ENCODE results near the gene SMCR8.

Gene SMCR8

DNA sequence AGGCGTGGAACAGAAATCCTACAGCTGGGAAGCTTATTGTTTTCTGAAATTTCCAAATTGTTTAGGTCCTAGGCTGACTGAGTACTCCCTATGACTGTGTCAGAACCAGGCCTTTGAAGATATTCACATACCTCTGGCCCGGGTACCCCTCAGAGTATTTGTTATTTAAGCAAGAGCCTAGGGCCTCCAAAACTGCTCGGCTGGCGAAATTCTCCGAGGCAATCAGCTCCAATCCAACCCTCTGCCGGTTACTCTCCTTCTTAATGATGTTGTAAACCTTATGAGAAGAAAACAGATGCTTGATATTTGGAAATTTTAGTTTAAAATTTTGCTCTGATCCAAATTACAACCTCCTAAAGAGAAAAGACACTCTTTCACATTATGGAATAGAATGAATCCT, 38.4 kb downstream of the SMCR8 start:
- H3K27ac ChIP-seq (ENCODE audit: low read length): no peak overlapping the region
- no peak overlapping the region for H2AFZ ChIP-seq (ENCODE audit: low read length)
- 0 out of 2 replicates have a peak, but pooled peaks cover 6% of the 10 kb centered on the region for H3K36me3 ChIP-seq (replicated peaks; ENCODE audit: insufficient read depth, low read length)
- no peak overlapping the region for H3K4me3 ChIP-seq (ENCODE audit: low read length)
- no peaks in the 10 kb centered on the region for H3K9me3 ChIP-seq (replicated peaks; ENCODE audit: insufficient read depth, low read length)
- H3K27me3 ChIP-seq (replicated peaks; ENCODE audit: insufficient read depth, low read length): no peaks in the 10 kb centered on the region
- DNase-seq: no peak
- H3K9ac ChIP-seq (ENCODE audit: low read length): no peak overlapping the region
- peaks cover 15% of the 10 kb centered on the region for H3K79me2 ChIP-seq (ENCODE audit: low read length)
- TF ChIP-seq CTCF (IDR thresholded peaks at IDR 0.05; ENCODE audit: low read length) (no peak), EZH2phosphoT487 (IDR thresholded peaks at IDR 0.05; ENCODE audit: low read length) (no peak), EZH2 (optimal IDR thresholded peaks at IDR 0.05; ENCODE audit: low read depth, low read length) (no peak)
- no peaks in the 10 kb centered on the region for H4K20me1 ChIP-seq (ENCODE audit: insufficient read depth, low read length)
- no peaks in the 10 kb centered on the region for H3K9me2 ChIP-seq (replicated peaks; ENCODE audit: insufficient read depth, low read length)
- no peaks in the 10 kb centered on the region for H3K4me1 ChIP-seq (ENCODE audit: low read length)
- H3K4me2 ChIP-seq (ENCODE audit: low read depth, low read length): no peak overlapping the region
- H3F3A ChIP-seq (ENCODE audit: insufficient read depth, low read length): no peaks in the 10 kb centered on the region

- Histone ChIP-seq H3K27me3 (replicated peaks; ENCODE audit: insufficient read depth, low read length) (no peaks in the 10 kb centered on the region), H3K9me3 (replicated peaks; ENCODE audit: insufficient read depth, low read length) (no peaks in the 10 kb centered on the region), H3K9ac (ENCODE audit: low read length) (no peak overlapping the region), H3F3A (ENCODE audit: insufficient read depth, low read length) (no peaks in the 10 kb centered on the region), H3K4me1 (ENCODE audit: low read length) (no peaks in the 10 kb centered on the region), H4K20me1 (ENCODE audit: insufficient read depth, low read length) (no peaks in the 10 kb centered on the region), H3K9me2 (replicated peaks; ENCODE audit: insufficient read depth, low read length) (no peaks in the 10 kb centered on the region), H3K79me2 (ENCODE audit: low read length) (peaks cover 36% of the 10 kb centered on the region), H2AFZ (ENCODE audit: low read length) (no peak overlapping the region), H3K4me2 (ENCODE audit: low read depth, low read length) (no peak overlapping the region), H3K4me3 (ENCODE audit: low read length) (no peak overlapping the region), H3K36me3 (replicated peaks; ENCODE audit: insufficient read depth, low read length) (0 out of 2 replicates have a peak, but pooled peaks cover 6% of the 10 kb centered on the region), H3K27ac (ENCODE audit: low read length) (no peak overlapping the region)
- DNase-seq: no peak
- TF ChIP-seq CTCF (IDR thresholded peaks at IDR 0.05; ENCODE audit: low read length) (no peak), EZH2phosphoT487 (IDR thresholded peaks at IDR 0.05; ENCODE audit: low read length) (no peak), EZH2 (optimal IDR thresholded peaks at IDR 0.05; ENCODE audit: low read depth, low read length) (no peak)
Measured at GRCh38 chr17:18356624-18357023, 41.5 kb downstream of the SMCR8 start.

- TF ChIP-seq EZH2phosphoT487 (IDR thresholded peaks at IDR 0.05; ENCODE audit: low read length) (no peak), CTCF (IDR thresholded peaks at IDR 0.05; ENCODE audit: low read length) (no peak), EZH2 (optimal IDR thresholded peaks at IDR 0.05; ENCODE audit: low read depth, low read length) (no peak)
- Histone ChIP-seq H3K79me2 (ENCODE audit: low read length) (peaks cover 52% of the 10 kb centered on the region), H3F3A (ENCODE audit: insufficient read depth, low read length) (no peaks in the 10 kb centered on the region), H3K9me2 (replicated peaks; ENCODE audit: insufficient read depth, low read length) (no peaks in the 10 kb centered on the region), H3K9ac (ENCODE audit: low read length) (no peak overlapping the region), H3K4me1 (ENCODE audit: low read length) (no peaks in the 10 kb centered on the region), H3K27ac (ENCODE audit: low read length) (no peak overlapping the region), H3K4me3 (ENCODE audit: low read length) (no peak overlapping the region), H2AFZ (ENCODE audit: low read length) (no peak overlapping the region), H3K4me2 (ENCODE audit: low read depth, low read length) (no peak overlapping the region), H3K27me3 (replicated peaks; ENCODE audit: insufficient read depth, low read length) (no peaks in the 10 kb centered on the region), H4K20me1 (ENCODE audit: insufficient read depth, low read length) (no peaks in the 10 kb centered on the region), H3K9me3 (replicated peaks; ENCODE audit: insufficient read depth, low read length) (no peaks in the 10 kb centered on the region), H3K36me3 (replicated peaks; ENCODE audit: insufficient read depth, low read length) (no peaks in the 10 kb centered on the region)
- DNase-seq: no peak
Measured at GRCh38 chr17:18360518-18360917, 45.4 kb downstream of the SMCR8 start.

Measured in MM.1S (cell line).